GM18867 (cell line): ENCODE data around the gene CRACR2A.

Experiments
- ATAC-seq: cut with Tn5 transposase; IDR thresholded peaks from one replicate; pipeline ENCODE4 v1.9.1; 2021; ENCODE audit warnings: mild to moderate bottlenecking, moderate library complexity; ENCODE audit not compliant: unreplicated experiment

CRACR2A gene

GRCh38 chr12:3725388-3726115 is 27.4 kb downstream of the CRACR2A start:
- no peak for ATAC-seq

- no peak for ATAC-seq
Measured at GRCh38 chr12:3723916-3724805, 28.7 kb downstream of the CRACR2A start.

GRCh38 chr12:3722368-3722767 is 30.5 kb downstream of the CRACR2A start:
- ATAC-seq, result no peak

GRCh38 chr12:3720772-3721171 is 32.1 kb downstream of the CRACR2A start:
- ATAC-seq, result no peak

- ATAC-seq, result no peak
Measured at GRCh38 chr12:3718100-3718499, 34.8 kb downstream of the CRACR2A start.

- ATAC-seq, result no peak
Measured at GRCh38 chr12:3717283-3717898, 35.5 kb downstream of the CRACR2A start.

GRCh38 chr12:3715999-3716398 is 36.9 kb downstream of the CRACR2A start:
- ATAC-seq, result no peak

GRCh38 chr12:3713947-3714346 is 39.0 kb downstream of the CRACR2A start:
- no peak for ATAC-seq

- no peak for ATAC-seq
Measured at GRCh38 chr12:3713483-3713882, 39.4 kb downstream of the CRACR2A start.

GRCh38 chr12:3712209-3712992 is 40.5 kb downstream of the CRACR2A start:
- no peak for ATAC-seq

GRCh38 chr12:3705354-3705675 is 47.6 kb downstream of the CRACR2A start:
- no peak for ATAC-seq

GRCh38 chr12:3704512-3705353 is 48.2 kb downstream of the CRACR2A start:
- no peak for ATAC-seq

- ATAC-seq, result no peak
Measured at GRCh38 chr12:3700861-3701260, 52.0 kb downstream of the CRACR2A start.

GRCh38 chr12:3698218-3698974 is 54.5 kb downstream of the CRACR2A start:
- no peak for ATAC-seq

GRCh38 chr12:3697311-3697870 is 55.5 kb downstream of the CRACR2A start:
- no peak for ATAC-seq

- no peak for ATAC-seq
Measured at GRCh38 chr12:3694673-3695072, 58.2 kb downstream of the CRACR2A start.

GRCh38 chr12:3692616-3693365 is 60.1 kb downstream of the CRACR2A start:
- no peak for ATAC-seq

- no peak for ATAC-seq
Measured at GRCh38 chr12:3686463-3686862, 66.4 kb downstream of the CRACR2A start.
